Stimulated activated CD8-positive, alpha-beta memory T cell treated with anti-CD3 and anti-CD28 coated beads, Interleukin-4, amount 100 ng/mL, for 1 hour (primary cell): ENCODE results near the gene RIPK1.
"Not testable (repeated sequence)": the region's sequence is repeated elsewhere in the genome, so short reads cannot be mapped to it uniquely, and the experiment has no call there.

Source experiments
- DNase-seq, 2 donors: peaks; one replicate each; pipeline ENCODE4 v3.0.0-alpha.2; 2020; ENCODE audit warnings: low read depth in 2 of 2, low spot score in 1 of 2

Gene RIPK1

DNA sequence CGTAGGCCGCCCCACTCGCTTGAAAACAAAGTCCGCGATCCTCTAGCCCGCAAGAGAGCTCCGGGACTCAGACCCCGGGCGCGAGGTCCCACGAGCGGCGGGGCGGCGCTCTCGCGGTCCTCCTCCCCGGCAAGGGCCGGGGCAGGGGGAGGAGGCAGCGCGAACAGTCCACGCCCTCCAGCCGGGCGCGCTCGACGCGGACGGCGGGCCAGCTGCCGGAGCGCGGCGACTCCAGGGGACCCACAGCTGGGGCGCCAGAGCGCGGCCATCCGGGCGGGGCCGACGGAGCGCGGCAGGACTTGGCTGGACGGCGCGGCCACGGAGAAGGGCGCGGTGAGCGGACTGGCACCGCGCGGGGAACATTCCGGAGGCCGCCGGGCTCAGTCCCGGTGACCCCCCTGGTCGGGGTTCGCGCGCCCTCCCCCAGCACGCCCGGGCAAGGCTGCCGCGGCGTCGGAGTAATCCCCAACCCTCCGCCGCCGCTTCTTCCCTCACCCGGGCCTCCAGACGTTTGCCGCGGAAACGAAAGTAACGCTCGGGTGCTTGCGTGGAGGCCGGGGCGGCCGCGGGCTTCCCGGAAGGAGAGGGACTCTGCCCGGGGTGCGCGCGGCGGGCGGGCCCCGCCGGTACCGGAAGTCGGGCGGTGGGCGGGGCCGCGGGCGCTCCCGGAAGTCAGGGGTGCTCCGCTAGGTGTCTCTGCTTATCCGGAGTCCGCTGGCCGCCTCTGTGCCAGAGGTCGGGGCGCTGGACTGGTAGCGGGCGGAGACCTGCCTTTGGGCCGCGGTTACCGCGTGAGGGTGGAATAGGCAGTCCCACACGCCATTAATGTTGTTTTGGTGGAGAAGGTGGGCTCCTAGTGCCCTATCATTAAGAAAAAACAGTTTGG lies at the start of gene RIPK1:
Gene RIPK1, plus strand, starts transcription at position 166 of the 886 bp plus-strand sequence. CDS start 8,330 bp downstream, outside the sequence.
- DNase-seq, result peak; percentile 84 to 87

- no peak for DNase-seq
Measured at GRCh38 chr6:3019065-3019464, 49.2 kb upstream of the RIPK1 start.

DNA sequence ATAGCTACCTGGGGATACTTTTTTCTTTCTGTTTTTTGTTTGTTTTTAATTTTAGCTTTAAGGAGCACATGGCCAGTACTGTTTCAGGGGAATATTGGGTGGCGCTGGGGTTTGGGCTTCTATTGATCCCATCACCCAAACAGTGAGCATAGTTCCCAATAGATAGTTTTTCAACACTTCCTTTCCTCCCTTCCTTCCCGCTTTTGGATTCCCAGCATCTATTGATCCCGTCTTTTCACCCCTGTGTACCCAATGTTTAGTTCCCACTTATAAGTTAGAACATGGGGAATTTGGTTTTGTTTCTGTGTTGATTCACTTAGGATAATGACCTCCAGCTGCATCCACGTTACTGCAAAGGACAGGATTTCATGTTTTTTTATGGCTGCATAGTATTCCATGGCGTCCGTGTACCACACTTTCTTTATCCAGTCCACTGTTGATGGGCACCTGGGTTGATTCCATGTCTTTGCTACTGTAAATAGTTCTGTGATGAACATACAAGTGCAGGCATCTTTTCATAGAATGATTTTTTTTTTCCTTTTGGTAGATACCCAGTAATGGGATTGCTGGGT lies 48.5 kb upstream of the RIPK1 start:
- no peak for DNase-seq

DNA sequence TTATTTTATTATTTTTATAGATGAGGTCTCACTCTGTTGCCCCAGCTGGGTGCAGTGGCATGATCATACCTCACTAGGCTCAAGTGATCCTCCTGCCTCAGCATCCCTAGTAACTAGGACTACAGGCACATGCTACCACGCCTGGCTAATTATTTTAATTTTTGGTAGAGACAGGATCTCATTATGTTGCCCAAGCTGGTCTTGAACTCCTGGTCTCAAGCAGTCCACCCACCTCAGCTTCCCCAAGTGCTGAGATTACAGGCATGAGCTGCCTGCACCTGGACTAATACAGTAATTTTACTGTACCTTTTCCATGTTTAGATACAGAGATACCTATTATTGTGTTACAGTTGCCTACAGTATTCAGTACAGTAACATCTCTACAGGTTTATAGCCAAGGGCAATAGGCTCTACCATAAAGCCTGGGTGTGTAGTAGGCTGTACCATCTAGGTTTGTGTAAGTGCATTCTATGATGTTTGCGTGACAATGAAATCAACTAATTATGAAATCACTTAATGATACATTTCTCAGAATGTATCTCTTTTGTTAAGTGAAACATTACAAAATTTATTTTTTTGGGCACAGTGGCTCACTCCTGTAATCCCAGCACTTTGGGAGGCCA lies 47.2 kb upstream of the RIPK1 start:
- not testable (repeated sequence) for DNase-seq

DNA sequence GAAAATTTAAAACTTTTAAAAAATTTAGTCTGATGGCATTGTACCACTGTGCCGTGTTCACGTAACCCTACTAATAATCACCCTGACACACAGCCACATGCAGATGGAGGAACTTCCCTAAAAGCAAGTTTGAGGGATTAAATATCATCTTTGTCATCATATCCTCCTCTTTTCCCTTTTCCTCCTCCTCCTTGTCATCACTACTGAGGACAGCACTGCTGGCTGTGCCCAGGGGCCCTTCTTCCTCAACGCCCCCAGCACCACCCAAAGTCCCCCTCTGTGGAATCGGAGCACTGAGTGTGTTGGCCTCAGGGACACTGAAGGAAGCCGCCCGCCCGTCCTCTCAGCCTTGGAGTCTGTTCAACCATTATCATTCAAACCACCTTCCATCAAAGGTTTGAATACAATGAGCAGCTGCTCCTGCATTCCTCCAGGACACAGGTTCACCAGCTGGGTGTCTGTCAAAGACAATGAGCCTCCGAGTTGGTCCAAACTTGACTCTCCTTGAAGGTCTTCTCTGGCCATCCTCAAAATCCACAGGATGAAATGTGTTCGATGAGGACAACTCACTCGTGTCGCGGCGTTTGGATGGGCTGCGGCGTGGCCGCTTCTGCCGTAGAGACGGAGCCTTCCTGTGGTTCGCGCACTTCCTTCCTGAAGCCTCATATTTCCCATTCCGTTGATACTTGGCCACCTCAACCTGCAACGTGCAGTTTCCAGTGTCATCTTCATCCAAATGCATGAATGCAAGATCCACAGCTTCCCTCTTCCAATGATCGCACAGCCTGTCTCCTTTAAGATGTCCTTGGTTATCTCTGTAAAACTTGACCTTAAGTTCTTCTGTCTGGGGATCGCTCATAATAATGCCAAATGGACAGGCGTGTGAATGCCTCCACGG lies 45.3 kb upstream of the RIPK1 start:
- DNase-seq, result peak in 1 of 2 donors; percentile 30

GRCh38 chr6:3023663-3024483 lies 44.4 kb upstream of the RIPK1 start:
- peak; percentile 75 to 80 for DNase-seq

DNA sequence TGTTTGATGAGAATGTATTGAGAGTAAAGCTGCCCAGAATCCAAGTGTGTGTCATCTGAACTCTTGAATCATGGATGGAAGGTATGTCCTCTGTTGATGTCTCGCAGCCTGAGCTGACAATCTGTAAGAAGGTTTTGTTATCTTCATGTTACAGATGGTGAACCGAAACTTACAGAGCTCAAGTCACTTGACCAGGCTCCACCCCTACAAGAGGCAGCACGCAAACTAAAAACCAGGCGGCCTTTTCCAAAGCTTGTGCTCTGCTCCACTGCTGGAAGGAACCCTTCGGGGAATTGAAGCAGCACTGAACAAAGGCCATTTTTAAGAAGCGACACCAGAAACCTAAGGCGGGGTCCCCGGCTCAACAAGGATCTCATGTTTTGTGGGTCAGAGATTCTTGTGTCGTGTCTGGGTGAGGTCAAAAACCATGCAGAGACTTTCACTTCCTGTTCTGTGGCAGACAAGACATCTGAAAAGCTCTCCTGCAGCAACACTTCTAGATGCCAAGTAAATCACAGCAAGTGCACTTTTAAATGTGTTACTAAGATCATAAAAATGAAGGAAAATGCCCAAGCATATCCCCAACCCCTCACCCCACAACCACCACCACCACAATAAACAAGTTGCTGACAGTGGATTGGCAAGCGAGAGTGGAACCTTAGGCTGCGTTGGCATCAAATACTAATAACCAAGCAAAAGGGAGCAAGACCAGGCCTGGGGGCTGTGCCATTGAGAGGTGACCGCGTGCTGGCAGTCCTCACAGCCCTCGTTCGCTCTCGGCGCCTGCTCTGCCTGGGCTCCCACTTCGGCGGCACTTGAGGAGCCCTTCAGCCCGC lies 41.3 kb upstream of the RIPK1 start:
- no peak for DNase-seq

GRCh38 chr6:3028156-3028555 lies 40.1 kb upstream of the RIPK1 start:
- not testable (repeated sequence) for DNase-seq

DNA sequence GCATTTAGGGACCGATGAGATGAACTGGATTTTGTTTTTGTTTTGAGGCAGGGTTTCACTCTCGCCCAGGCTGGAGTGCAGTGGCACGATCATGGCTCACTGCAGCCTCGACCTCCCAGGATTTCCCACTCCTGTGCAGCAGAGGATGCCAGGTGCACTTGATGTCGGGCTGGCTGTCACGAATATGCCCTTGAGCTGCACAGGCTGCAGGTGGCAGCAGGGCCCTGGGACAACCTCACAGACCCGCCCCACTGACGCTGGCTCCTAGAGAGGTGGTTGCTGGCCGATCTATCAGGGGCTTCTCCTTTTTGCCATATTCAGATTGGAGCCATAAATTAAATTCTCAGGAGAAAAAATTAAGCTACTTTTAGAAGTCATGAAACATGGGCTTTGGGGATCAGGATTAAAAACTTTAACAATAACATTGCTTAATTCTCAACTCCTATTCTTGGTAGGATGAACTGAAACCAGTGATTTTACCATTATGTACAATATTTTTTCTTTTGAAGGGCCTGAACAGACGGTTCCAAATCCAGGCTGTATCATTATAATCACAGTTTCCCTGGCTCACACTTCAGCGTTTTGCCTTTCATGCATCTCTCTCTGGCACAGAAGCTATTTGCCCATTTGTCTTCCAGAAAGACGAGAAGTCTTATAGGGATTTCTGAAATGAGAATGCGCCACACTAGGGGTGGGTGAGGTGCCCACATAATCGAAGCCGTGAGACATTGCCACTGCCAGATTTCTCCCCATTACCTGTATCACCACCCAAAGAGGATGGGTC lies 36.2 kb upstream of the RIPK1 start:
- no peak for DNase-seq

DNA sequence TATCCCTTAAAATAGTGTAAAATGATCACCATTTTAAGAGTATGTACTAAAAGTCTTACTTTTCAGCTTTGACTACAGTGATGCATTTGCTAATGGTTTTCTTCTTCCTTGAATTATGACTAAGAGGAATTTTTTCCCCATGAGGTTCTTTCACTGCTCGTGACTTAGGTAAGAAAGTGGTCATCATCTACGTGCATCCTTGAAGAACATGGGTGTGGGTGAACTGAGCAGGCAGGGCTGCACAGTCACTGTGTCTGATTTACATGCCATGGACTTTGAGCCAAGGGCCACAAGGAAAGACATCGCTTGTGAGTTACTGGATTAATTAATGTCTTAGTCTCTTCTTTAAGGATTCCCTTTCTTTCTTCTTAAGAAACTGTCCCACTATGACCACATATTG lies 35.3 kb upstream of the RIPK1 start:
- no peak for DNase-seq

GRCh38 chr6:3033652-3034051 lies 34.6 kb upstream of the RIPK1 start:
- DNase-seq, result no peak

DNA sequence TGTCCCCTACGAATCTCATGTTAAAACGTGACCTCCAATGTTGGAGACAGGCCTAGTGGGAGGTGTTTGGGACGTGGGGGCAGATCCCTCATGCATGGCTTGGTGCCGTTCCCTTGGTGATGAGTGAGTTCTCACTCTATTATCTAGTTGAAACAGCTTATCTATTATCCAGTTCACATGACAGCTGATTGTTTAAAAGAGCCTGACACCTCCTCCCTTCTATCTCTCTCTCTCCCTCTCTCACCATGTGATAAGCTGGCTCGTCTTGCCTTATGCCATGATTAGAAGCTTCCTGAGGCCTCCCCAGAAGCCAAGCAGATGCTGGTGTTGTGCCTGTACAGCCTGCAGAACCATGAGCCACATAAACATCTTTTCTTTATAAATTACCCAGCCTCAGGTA lies 32.9 kb upstream of the RIPK1 start:
- DNase-seq, result no peak

DNA sequence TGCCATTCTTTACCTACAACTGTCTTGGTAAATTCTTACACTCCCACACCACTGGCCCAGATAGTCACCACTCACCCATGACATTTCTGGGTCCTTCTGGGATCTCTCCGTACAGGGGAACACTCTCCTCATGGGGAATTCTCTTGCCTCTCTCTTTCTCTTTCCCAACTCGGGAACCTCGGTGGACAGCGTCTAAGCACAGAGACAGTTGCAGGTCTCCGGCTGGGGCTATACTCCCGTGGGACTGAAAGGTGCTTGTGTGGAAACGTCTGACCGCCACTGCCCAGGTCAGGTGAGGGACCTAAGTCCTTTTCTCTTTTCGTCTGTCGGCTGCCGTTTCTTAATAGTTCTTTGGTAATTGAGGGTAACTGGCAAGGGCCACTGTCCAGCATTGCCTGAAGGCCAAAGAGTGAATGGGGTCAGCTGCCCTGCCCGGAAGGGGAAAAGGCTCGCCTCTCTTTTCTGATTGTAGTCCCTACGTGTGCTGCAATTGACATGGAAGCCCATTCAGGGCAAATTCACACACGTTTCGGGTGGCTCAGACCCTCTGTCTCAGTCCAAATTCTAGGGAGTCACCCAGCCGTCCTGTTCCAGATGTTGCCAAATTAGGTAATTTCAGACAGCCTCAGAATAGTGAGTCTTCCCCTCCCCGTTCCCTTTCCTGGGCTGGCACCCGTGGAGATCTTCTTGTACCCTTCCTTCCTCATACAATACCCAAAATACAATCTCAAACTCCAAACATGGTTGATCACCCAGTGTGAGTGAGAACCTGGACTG lies 31.2 kb upstream of the RIPK1 start:
- no peak for DNase-seq

- DNase-seq, result no peak
Measured at GRCh38 chr6:3037638-3038365, 30.5 kb upstream of the RIPK1 start.

- DNase-seq, result no peak
Measured at GRCh38 chr6:3039384-3039783, 28.9 kb upstream of the RIPK1 start.

- DNase-seq, result no peak
Measured at GRCh38 chr6:3041147-3041546, 27.1 kb upstream of the RIPK1 start.

- no peak for DNase-seq
Measured at GRCh38 chr6:3041606-3042005, 26.7 kb upstream of the RIPK1 start.
